ENCODE data around the gene UBE2C.
"Not testable (repeated sequence)": the region's sequence is repeated elsewhere in the genome, so short reads cannot be mapped to it uniquely, and the experiment has no call there.

Gene UBE2C

DNA sequence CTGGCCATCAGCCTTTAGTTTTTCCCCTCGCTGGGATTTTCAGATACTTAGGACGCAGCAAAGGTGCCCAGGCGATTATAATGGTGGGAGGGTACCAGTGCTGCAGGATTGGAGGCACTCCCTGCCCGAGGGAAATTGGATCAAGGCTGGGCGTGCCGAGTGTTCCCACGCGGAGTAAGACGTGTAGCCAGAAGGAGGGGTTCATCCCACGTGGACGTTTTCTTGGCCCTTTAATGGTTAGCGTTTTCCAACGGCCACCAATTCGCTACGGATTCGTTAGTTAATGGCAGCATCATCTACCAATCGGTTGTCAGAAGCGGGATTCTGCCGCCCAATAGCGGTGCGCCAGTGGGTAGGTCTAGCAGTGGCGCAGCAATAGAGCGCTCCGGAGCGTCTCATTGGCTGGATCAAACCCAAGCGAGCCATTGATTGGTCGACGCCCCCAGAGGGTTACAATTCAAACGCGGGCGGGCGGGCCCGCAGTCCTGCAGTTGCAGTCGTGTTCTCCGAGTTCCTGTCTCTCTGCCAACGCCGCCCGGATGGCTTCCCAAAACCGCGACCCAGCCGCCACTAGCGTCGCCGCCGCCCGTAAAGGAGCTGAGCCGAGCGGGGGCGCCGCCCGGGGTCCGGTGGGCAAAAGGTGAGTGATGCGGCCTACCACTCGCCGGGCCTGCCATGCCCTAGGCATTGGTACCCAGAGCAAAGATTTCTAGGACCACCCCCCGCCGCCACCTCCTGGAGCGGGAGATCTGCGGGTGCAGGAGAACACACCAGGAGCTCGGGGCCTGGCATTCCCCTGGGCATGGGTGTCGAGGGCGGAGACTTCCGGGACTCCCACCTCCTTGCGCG is at the start of gene UBE2C:
Gene UBE2C, plus strand, starts transcription at position 488 of the 849 bp plus-strand sequence. Its CDS starts 52 bp downstream, at position 540.
- DNase-seq = peak; percentile 22

DNA sequence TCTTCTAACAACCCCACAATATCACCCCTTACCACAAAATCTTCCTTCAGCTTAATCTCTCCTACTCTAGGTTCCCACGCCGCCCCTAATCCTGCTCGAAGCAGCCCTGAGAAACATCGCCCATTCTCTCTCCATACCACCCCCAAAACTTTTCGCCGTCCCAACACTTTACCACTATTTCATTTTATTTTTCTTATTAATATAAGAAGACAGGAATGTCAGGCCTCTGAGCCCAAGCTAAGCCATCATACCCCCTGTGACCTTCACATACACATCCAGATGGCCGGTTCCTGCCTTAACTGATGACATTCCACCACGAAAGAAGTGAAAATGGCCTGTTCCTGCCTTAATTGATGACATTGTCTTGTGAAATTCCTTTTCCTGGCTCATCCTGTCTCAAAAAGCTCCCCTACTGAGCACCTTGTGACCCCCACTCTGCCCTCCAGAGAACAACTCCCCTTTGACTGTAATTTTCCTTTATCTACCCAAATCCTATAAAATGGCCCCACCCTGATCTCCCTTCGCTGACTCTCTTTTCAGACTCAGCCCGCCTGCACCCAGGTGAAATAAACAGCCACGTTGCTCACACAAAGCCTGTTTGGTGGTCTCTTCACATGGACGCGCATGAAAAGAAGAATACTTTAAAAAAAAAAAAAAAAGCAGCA is 47.7 kb upstream of the UBE2C start:
- DNase-seq = not testable (repeated sequence)

DNA sequence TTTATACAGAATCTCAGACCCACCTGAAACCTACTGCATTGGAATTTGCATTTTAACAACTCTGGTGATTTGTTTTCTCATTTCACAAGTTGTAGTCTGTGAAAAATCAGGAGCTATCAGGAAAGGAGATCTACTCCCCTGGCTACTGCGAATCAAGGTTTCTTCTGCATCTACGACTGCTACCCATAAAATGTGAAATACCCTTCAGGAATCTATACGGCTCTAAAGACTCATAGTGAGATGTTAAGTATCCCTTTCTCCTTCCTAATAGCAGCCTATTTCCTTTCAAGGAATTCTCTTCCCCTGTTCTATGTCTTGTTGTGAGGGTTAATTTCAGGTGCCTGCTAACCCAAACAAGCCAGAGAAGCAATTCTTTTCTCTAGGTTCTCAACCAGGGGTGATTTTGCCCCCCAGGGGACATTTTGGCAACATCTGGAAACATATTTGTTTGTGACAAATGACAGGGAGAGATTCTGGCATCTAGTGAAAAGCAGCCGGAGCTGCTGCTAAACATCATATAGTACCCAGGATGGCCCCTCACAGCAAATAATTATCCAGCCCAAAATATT is 47.1 kb upstream of the UBE2C start:
- no peak for DNase-seq

DNA sequence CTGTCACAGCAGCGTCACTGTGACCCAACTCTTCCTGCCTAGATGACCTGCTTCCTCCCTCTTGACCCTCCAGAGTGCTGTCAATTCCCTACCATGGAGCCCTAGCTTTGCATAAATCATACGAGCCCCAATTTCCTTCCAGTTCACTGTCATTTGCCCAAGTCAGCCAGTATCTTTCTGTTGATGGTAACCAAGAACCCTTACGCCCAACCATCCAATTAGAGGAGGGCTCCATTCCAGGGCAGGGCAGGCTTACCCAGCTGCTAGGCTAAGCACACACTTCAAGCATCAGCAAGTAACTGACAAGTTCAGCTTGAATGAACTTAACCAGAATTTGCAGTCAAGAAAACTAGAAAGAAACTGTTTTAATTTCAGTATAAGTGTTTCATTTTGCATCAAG is 46.5 kb upstream of the UBE2C start:
- no peak for DNase-seq

DNA sequence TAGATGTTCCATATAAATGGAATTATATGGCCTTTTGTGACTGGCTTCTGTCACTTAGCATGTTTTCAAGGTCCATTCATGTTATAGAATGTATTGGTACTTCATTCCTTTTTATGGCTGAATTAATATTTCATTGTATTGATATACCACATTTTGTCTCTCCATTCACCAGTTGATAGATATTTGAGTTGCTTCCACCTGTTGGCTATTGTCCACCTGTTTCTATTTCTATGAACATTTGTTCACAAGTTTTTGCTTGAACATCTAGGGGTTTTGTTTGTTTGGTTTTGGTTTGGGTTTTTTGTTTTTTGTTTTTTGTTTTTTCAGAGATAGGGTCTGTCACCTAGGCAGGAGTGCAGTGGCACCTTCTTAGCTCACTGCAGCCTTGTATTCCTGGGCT is 44.0 kb upstream of the UBE2C start:
- no peak for DNase-seq

DNA sequence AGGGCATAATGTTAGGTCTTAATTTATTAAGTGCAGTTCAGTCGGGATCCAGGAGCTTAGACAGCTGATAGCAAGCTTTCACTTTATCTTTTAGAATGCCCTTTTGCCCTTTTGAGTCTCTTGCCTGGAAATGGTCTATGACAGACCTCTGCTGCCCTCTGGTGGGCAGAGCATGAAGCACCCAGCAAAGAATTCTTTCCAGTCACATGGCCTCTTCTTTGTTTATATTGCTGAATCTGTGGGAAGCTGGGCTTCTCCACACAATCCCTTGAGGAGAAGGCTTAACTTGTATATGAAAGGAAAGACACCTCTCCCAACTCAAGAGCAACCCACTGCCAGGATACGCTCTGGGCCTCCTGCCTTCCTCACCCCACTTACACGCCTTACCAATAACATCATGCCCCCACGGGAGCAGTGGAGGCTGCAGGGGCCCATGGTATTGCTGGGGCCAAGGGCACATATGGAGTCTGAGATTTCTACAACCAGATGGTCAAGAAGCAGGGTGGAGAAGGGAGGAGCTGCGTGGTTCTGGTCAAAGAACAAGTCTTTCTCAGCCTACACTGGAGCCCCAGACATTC is 41.2 kb upstream of the UBE2C start:
- DNase-seq = peak; percentile 51

DNA sequence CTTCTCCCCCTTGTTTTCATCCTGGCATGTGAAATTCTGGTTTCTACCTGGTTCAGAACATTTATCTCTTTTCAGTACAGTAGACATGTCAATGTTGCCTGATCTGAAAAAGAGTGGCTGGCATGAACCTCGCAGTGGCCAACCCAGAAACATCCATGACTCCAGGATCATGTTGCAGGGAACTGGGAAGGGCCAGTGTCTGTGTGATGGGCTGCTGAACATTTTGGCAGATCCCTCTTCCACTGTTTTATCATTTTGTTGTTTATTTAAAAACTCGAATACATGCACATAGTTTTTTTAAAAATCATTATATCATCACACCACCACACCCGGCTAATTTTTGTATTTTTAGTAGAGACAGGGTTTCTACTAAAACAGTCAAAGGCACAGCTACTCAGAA is 39.8 kb upstream of the UBE2C start:
- DNase-seq = no peak

DNA sequence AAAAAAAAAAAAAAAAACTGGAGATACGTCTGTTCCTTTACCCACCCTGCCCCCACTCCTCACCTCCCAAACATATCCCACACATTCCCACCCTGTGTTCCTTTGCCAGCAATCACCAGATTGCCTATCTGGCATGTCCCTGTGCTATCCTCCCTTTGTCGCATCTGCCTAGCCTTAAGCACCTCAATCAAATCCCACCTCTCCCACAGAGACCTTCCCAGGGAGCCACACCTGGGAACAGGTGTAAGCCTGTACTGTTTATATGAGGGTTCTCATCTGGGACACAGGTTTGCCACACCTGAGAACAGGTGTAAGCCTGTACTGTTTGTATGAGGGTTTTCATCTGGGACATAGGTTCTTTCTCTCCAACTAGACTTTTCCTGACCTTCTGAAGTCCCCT is 37.5 kb upstream of the UBE2C start:
- DNase-seq = no peak

DNA sequence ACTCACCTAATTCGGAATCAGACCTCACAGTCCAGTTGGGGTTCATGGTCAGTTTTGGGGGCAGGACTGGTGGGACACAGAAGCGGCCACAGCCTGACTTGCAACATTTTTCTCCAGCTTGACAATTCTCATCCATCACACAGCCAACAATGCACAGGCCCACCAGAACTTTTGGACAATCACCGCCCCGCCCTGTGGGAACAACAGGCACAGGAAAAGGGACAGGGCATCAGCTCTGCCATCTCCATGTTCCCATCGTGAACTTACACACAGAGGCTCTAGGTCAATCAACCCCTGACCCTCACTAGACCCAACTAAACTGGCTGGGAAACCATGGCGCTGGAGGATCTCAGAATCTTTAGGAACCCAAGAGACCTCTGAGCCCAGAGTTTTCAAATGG is 37.0 kb upstream of the UBE2C start:
- DNase-seq = no peak

DNA sequence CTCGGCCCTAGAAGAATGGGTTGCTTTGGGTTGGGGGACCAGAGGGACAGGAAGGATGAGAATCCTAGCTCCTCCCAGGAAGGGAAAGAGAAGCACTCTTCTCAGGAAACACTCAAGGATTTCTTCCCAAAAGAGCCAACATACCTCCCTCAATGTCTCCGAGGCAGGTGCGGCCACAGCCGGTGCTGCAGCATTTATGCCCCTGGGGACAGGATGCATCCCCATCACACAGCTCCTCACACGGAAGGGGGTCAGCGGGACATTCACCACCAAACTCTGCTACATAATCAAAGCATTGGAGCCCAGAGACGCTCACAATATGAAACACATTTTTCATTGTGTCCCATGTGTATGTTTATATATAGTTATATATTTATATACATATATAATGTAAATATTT is 35.5 kb upstream of the UBE2C start:
- DNase-seq = no peak

DNA sequence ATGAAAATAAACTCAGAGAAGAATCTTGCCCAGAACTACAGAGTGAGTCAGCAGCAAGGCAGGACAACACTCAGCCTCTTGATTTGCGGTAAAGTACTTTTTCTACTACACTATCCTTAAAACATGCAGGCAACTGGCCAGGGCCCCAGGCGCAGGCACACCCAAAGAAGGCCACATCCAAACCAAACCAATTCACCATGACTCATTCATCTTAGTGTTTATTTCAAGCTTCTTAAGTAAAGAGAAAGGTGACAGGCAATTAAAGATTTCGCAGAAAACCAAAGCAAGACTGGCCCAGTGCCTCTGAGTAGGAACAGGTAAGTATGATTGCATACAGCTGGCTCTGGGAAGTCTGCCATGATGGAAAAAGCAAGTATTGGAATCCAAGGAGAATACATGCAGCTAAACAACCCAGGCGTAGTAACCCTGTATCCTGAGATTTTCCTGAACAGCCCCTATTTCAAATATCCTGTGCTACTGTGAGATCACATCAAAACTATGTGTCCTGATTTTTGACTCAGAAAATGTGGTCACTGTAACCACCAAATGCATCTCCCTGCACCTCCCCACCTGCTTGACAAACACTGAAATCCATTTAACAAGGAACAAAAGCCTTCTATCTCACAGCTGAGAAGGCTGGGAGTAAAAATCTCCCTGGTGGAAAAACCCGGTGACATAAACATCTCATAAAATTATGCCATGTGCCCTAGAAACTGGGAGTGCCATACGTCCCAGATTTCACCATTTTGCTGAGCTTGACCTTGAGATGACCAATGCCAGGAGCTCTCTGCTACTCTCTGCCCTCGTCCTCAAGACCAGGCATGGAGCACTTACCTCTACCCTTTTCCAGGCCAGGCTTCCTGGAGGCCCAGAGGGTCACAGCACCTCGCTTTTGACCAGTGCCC is 33.2 kb upstream of the UBE2C start:
- no peak for DNase-seq

DNA sequence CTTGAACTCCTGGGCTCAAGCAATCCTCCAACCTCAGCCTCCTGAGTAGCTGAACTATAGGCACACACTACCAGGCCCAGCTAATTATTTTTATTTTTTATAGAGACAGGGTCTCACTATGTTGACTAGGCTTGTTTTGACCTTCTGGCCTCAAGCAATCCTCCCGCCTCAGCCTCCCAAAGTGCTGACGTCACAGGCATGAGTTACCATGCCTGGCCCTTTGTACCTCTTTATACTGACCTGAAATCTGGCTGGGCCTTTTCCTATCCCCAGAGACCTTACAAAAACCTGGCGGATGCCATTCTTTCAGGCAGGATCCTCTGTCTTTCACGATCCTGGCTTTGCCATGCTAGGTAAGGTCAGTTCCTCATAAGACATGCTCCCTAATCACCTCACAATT is 32.3 kb upstream of the UBE2C start:
- DNase-seq = no peak

DNA sequence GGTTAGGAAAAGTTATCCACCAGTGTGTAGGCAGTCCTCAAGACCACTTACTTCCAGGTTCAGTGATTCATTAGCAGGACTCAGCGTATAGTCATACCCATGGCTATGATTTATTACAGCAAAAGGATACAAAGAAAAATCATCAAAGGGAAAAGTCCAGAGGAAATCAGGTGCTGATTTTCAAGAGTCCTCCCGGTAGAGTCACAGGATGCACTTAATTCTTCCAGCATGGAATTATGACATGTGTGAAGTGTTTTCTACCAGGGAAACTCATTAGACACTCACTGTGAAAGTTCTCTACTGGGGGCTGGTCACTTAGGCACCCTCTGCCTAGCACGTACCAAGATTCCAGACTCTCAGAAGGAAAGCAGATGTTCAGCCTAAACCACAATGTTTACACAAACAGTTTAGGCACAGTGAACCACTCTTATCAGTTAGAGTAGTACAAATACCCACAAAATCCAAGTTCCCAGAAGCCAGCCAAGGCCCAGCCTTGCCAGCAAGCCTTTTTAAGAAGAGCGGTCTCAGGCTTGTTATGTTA is 31.0 kb upstream of the UBE2C start:
- no peak for DNase-seq

DNA sequence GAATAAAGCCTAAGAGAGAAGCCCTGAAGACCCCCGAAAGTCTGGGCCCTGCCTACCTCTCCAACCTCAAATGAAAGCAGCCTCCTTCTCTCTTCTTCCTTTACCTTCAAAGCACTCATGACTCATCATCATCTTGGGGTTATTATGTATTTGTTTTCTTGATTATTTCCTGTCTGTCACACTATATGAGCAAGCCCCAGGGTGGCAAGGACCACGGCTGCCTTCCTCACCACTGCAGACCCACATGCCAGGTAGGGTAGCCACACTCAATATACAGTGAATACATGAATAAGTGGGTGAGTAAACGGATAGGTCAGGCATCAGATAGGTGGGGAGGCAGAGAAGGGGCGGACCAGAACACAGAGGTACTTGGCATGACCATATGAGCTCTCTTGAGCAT is 29.6 kb upstream of the UBE2C start:
- DNase-seq = no peak

DNA sequence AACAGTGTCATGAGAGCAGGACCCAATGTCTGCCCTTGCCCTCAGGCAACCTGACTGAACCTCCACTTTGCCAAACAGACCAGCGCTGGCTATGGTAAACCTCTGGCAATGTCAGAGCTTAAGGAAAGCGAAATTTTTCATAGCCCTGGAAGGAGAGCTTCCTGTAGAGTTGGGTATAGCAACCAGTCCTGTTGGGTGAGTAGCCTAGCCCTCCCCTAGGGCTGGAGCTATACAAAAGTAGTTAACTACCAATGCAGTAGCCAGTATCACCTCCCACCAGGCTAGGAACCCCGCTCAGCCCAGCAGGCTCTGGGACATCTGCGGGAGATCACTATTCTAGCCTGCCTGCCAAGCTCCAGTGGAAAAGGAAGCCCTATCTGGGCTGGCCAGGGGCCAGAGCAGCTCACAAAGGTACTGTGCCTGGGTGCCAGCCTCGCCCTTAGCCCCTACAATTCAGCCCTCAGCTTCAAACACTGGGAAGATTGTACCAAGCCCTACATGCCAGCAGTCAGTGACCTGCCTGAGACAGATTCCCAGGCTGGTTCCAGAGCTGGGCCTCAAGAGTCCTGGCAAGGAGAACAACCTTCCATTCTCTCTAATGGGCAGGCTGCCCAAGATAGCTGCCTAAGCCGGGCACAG is 28.7 kb upstream of the UBE2C start:
- DNase-seq = no peak

DNA sequence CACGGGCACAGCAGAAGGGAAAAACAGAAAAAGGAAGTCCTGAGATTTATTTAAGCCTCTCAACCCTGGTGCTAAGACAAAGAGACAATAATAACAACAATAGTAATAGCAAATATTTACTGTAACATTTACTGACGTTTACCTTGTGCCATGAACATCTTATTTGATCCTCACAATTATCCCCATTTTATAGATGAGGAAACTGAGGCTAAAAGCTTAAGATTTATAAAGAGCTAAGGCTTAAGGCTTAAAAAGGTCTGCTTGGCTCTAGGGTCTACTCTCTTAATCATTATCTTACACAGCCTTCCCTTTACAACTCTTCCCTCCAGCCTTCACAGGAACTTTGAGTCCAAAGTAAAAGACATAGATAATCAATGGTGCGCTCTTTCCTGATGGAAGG is 24.1 kb upstream of the UBE2C start:
- no peak for DNase-seq

DNA sequence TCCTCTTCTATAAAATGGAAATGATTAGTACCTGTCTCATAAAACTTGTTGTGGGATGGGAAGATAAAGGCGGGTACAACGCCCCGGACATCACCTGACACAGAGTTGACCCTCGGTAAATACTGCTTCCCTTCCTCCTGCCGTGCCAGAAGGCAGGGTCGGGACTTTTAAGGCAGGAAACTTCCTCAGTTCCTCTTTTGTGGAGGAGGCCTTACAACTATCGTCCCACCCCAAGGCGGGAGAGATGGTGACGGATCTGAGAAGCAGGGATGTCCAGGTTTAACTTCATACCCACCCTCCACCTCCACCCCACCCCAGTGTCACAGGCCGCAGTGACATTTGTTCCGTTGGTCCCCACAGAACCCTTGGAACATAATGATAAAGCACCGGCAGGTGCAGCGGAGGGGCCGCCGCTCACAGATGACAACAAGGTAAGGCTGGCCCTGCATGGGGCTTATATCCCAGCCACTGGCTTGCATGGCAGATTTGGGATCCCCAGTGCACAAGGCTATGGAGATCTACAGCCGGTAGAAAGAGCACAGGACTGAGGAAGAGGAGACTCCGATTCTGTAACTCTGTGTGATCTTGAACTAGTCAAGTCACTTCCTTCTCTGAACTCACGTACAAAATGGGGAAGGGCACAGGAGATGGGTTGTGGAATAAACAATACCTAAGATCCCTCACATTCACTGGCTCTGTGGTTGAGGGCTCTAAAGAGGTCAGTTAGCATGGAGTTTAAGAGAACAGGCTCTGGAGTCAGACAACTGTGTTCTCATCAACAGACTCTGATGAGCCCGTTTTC is 19.9 kb upstream of the UBE2C start:
- DNase-seq = no peak

DNA sequence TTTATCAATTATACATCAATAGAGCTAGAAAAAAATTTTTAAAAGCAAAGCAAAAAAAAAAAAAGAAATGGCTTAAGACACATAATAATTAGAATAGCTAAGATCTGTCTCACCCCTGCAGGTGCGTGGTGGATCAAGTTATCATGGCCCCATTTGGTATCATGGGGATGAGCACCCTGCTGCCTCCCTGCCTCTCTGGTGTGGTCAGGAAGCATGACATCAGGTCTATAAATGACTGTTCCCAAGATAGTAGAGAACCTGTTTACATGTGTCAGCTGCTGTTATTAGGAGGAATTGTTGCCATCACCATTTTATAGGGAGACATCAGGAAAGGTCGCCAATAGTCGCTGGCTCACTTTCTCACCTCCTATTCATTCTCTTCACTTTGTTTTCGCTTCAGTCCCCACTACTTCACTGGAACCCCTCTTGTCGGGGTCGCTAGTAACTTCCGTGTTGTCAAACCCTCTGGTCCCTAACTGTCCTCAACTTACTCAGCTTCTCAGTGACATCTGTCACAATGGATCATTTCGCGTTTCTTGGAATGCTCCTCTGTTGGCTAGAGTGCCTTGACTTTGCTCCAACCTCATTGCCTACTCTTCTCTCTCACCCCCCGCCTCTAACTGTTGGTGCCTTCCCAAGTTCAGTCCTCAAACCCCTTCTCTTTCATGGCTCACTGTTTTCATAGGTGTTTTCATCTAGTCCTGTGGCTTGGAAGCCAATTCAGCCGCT is 15.9 kb upstream of the UBE2C start:
- no peak for DNase-seq

DNA sequence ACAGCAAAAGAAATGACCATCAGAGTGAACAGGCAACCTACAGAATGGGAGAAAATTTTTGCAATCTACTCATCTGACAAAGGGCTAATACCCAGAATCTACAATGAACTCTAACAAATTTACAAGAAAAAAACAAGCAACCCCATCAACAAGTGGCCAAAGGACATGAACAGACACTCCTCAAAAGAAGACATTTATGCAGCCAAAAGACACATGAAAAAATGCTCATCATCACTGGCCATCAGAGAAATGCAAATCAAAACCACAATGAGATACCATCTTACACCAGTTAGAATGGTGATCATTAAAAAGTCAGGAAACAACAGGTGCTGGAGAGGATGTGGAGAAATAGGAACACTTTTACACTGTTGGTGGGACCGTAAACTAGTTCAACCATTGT is 14.9 kb upstream of the UBE2C start:
- not testable (repeated sequence) for DNase-seq

DNA sequence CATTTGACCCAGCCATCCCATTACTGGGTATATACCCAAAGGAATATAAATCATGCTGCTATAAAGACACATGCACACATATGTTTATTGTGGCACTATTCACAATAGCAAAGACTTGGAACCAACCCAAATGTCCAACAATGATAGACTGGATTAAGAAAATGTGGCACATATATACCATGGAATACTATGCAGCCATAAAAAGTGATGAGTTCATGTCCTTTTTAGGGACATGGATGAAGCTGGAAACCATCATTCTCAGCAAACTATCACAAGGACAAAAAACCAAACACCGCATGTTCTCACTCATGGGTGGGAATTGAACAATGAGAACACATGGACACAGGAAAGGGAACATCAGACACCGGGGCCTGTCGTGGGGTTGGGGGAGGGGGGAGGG is 14.5 kb upstream of the UBE2C start:
- not testable (repeated sequence) for DNase-seq
